Vagina (tissue), 2 donors: ENCODE data around the gene SLC35F1. TPM values are rescaled to one million over a fixed set of nuclear protein-coding genes. Genes with fewer than 3 reads are reported as not detected.
"Not testable (repeated sequence)": the region's sequence is repeated elsewhere in the genome, so short reads cannot be mapped to it uniquely, and the experiment has no call there.

Source experiments
- DNase-seq, 2 donors: peaks; one replicate each; pipeline ENCODE4 v3.0.0-alpha.2; 2017; ENCODE audit errors: extremely low spot score in 2 of 2
- H3K27ac ChIP-seq: fragments of 200-600 bp; sonication (generic); one replicate; pipeline ENCODE4 v1.5.1; 2019
- H3K27me3 ChIP-seq: fragments of 200-600 bp; sonication (generic); one replicate; pipeline ENCODE4 v1.5.1; 2019
- H3K36me3 ChIP-seq, 2 donors: fragments of 200-600 bp; sonication (generic); one replicate each; pipeline ENCODE4 v1.5.1; 2017 to 2019
- H3K4me1 ChIP-seq: fragments of 200-600 bp; sonication (generic); one replicate; pipeline ENCODE4 v1.5.1; 2019
- H3K4me3 ChIP-seq, 2 donors: fragments of 200-600 bp; sonication (generic); 1 replicate in 1 of 2; 2 replicates in 1 of 2; pipeline ENCODE4 v1.5.1; 2016 to 2019
- H3K9me3 ChIP-seq: fragments of 200-600 bp; sonication (generic); one replicate; pipeline ENCODE4 v1.5.1; 2019
- CTCF ChIP-seq, 3 experiments: fragments of 450-650 bp in 2 of 3; fragments of 200-600 bp in 1 of 3; sonication (generic) in 1 of 3; IDR thresholded peaks; one replicate each; pipeline ENCODE4 v1.5.1; 2017 to 2019; ENCODE audit warnings: antibody characterized with exemption in 3 of 3, mild to moderate bottlenecking in 2 of 3, moderate library complexity in 2 of 3
- POLR2A ChIP-seq, 2 donors: fragments of 450-650 bp; IDR thresholded peaks; one replicate each; pipeline ENCODE4 v1.6.1; 2017; ENCODE audit warnings: antibody characterized with exemption in 2 of 2, mild to moderate bottlenecking in 2 of 2, moderate library complexity in 2 of 2
- POLR2AphosphoS5 ChIP-seq, 2 donors: sonication (generic); formaldehyde crosslinking; IDR thresholded peaks; one replicate each; pipeline ENCODE4 v1.9.0; 2017; ENCODE audit warnings: antibody characterized with exemption in 2 of 2, mild to moderate bottlenecking in 2 of 2, low read depth in 1 of 2; ENCODE audit not compliant: insufficient read depth in 1 of 2
- intact Hi-C: fragments of 100-400 bp; cut with DNase I; formaldehyde crosslinking; loops from one replicate; pipeline ENCODE4 v1.15.1; 2023
- total RNA-seq: library from RNA; depleted of rRNA; stranded (reverse); fragments of >200 nt; gene quantifications from one replicate; pipeline ENCODE4 v1.2.3, GENCODE V29; 2016

The SLC35F1 gene
- total RNA-seq, 1 donor from 2014 or later, result 2.7 TPM

- H3K27me3 ChIP-seq, result no peaks in the 10 kb centered on the region
- intact Hi-C loops, result no loop called here
- H3K4me1 ChIP-seq, result no peaks in the 10 kb centered on the region
- TF ChIP-seq POLR2AphosphoS5 (IDR thresholded peaks at IDR 0.05; ENCODE audit: insufficient read depth in 1 of 2, low read depth in 1 of 2), result no peak
- TF ChIP-seq CTCF (IDR thresholded peaks at IDR 0.05), result no peak
- TF ChIP-seq POLR2A (IDR thresholded peaks at IDR 0.05), result no peak
- H3K4me3 ChIP-seq, result no peak overlapping the region
- no peaks in the 10 kb centered on the region for H3K9me3 ChIP-seq
- H3K27ac ChIP-seq, result no peak overlapping the region
- no peak for DNase-seq
- no peaks in the 10 kb centered on the region for H3K36me3 ChIP-seq
Measured at GRCh38 chr6:118012944-118013343, 105.9 kb downstream of the SLC35F1 start.

- Histone ChIP-seq H3K4me3 (no peak overlapping the region), H3K27ac (no peak overlapping the region), H3K9me3 (no peaks in the 10 kb centered on the region), H3K27me3 (no peaks in the 10 kb centered on the region), H3K4me1 (no peaks in the 10 kb centered on the region), H3K36me3 (no peaks in the 10 kb centered on the region)
- intact Hi-C loops, result no loop called here
- DNase-seq, result no peak
- TF ChIP-seq POLR2AphosphoS5 (IDR thresholded peaks at IDR 0.05; ENCODE audit: insufficient read depth in 1 of 2, low read depth in 1 of 2) (no peak), POLR2A (IDR thresholded peaks at IDR 0.05) (no peak), CTCF (IDR thresholded peaks at IDR 0.05) (no peak)
Measured at GRCh38 chr6:118016532-118016931, 109.5 kb downstream of the SLC35F1 start.

- H3K4me1 ChIP-seq, result no peaks in the 10 kb centered on the region
- no peaks in the 10 kb centered on the region for H3K36me3 ChIP-seq
- intact Hi-C loops, result no loop called here
- no peak overlapping the region for H3K27ac ChIP-seq
- TF ChIP-seq CTCF (IDR thresholded peaks at IDR 0.05) (no peak), POLR2AphosphoS5 (IDR thresholded peaks at IDR 0.05; ENCODE audit: insufficient read depth in 1 of 2, low read depth in 1 of 2) (no peak), POLR2A (IDR thresholded peaks at IDR 0.05) (no peak)
- H3K4me3 ChIP-seq, result no peak overlapping the region
- H3K9me3 ChIP-seq, result no peaks in the 10 kb centered on the region
- DNase-seq, result no peak
- no peaks in the 10 kb centered on the region for H3K27me3 ChIP-seq
Measured at GRCh38 chr6:118017301-118017848, 110.3 kb downstream of the SLC35F1 start.

GRCh38 chr6:118023771-118024170 is 116.7 kb downstream of the SLC35F1 start:
- no peaks in the 10 kb centered on the region for H3K27me3 ChIP-seq
- TF ChIP-seq POLR2AphosphoS5 (IDR thresholded peaks at IDR 0.05; ENCODE audit: insufficient read depth in 1 of 2, low read depth in 1 of 2), result no peak
- no peak for TF ChIP-seq POLR2A (IDR thresholded peaks at IDR 0.05)
- TF ChIP-seq CTCF (IDR thresholded peaks at IDR 0.05), result no peak
- DNase-seq, result no peak
- H3K4me1 ChIP-seq, result no peaks in the 10 kb centered on the region
- H3K4me3 ChIP-seq, result no peak overlapping the region
- no peaks in the 10 kb centered on the region for H3K36me3 ChIP-seq
- H3K9me3 ChIP-seq, result no peaks in the 10 kb centered on the region
- intact Hi-C loops, result no loop called here
- H3K27ac ChIP-seq, result no peak overlapping the region

- intact Hi-C loops, result no loop called here
- Histone ChIP-seq H3K27ac (no peak overlapping the region), H3K27me3 (no peaks in the 10 kb centered on the region), H3K4me3 (no peak overlapping the region), H3K36me3 (no peaks in the 10 kb centered on the region), H3K9me3 (no peaks in the 10 kb centered on the region), H3K4me1 (no peaks in the 10 kb centered on the region)
- TF ChIP-seq CTCF (IDR thresholded peaks at IDR 0.05), result no peak
- TF ChIP-seq POLR2A (IDR thresholded peaks at IDR 0.05), result no peak
- no peak for TF ChIP-seq POLR2AphosphoS5 (IDR thresholded peaks at IDR 0.05; ENCODE audit: insufficient read depth in 1 of 2, low read depth in 1 of 2)
- no peak for DNase-seq
Measured at GRCh38 chr6:118029967-118030366, 122.9 kb downstream of the SLC35F1 start.

- H3K27me3 ChIP-seq, DNase-seq, H3K4me1 ChIP-seq, intact Hi-C loops, H3K27ac ChIP-seq, H3K4me3 ChIP-seq, H3K36me3 ChIP-seq, H3K9me3 ChIP-seq: not testable (repeated sequence)
Measured at GRCh38 chr6:118037479-118037878, 130.4 kb downstream of the SLC35F1 start.
